Activated CD4-positive, CD25-positive, alpha-beta regulatory T cell treated with anti-CD3 and anti-CD28 coated beads, Interleukin-2, amount 50 U/mL, for 16 hours (primary cell): ENCODE data around the gene KCNT2.
"Not testable (repeated sequence)": the region's sequence is repeated elsewhere in the genome, so short reads cannot be mapped to it uniquely, and the experiment has no call there.

ENCODE experiments used
- DNase-seq: peaks from one replicate; pipeline ENCODE4 v3.0.0-alpha.2; 2020; ENCODE audit warnings: low read depth, low spot score

KCNT2 gene

GRCh38 chr1:196590959-196591358 lies 17.3 kb downstream of the KCNT2 start:
- no peak for DNase-seq

- DNase-seq, result no peak
Measured at GRCh38 chr1:196590012-196590708, 18.1 kb downstream of the KCNT2 start.

GRCh38 chr1:196584696-196585095 lies 23.5 kb downstream of the KCNT2 start:
- DNase-seq, result no peak

GRCh38 chr1:196577386-196577785 lies 30.9 kb downstream of the KCNT2 start:
- no peak for DNase-seq

- DNase-seq, result no peak
Measured at GRCh38 chr1:196573226-196573625, 35.0 kb downstream of the KCNT2 start.

DNA sequence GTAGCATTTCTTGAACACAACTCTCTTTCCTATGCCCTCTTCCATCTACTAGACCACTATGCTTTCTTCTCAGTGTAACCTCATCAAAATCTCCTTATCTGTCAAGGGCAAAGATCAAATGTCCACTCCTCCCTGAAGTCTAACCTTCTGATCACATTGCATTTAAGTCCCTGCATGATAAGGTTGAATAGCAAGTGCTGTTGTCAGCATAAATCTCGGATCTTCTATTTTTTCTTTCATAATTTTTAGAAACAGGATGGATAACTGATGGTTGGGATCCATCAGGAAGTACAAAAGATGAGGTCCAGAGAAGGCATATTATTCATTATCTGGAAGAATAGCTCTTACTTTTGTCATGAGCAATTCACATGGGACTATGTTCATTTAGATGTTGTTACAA lies 41.0 kb downstream of the KCNT2 start:
- DNase-seq, result no peak

DNA sequence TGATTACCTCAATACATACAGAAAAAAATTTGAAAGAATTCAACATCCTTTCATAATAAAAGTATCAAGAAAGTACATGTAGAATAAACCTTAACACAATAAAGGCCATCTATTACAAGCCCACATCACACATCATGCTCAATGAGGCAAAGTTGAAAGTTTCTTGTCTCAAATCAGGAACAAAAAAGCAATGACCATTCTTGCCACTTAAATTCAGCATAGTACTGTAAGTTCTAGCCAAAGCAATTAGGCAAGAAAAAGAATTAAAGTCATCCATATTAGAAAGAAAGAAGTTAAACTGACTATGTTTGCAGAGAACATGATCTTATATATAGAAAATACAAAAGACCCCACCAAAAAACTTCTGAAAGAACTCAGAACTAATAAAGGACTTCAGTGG lies 44.5 kb downstream of the KCNT2 start:
- DNase-seq, result no peak

DNA sequence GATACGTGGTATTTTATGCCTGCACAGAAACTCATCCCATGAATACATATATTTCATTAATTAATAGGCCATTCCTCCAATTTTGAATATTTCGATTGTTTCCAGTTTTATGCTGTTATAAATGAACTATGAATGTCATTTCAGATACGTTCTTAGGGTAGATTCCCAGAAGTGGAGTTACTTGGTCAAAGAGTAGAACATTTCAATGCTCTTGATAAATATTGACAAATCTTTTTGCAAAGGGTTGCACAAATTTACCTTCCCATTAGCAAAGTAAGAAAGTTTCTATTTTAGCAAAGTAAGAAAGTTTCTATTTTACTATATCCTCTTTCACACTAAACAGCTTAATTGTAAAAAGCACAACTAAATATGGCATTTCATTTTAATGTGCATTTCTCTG lies 48.9 kb downstream of the KCNT2 start:
- DNase-seq, result no peak

DNA sequence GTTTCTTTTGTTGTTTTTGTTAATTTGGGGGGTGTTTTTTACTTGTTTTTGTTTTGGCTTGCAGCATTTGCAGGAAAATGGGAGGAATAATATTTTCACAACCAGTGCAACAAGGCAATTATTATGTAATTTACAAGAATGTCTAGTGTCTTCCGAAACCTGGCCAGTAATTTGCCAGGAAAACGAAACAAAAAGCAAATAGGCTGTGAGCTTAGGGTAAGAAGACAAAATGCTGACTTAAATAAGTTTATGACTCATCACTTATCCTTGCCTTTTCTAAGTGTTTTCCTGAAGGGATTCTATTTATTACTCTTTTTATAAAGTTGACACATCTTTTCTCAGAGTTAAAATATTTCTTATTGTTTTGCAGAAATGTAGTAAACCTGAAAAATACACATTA lies 49.8 kb downstream of the KCNT2 start:
- no peak for DNase-seq

GRCh38 chr1:196557797-196558196 lies 50.4 kb downstream of the KCNT2 start:
- DNase-seq, result no peak

- DNase-seq, result no peak
Measured at GRCh38 chr1:196550731-196551130, 57.5 kb downstream of the KCNT2 start.

GRCh38 chr1:196546272-196547111 lies 61.7 kb downstream of the KCNT2 start:
- no peak for DNase-seq

DNA sequence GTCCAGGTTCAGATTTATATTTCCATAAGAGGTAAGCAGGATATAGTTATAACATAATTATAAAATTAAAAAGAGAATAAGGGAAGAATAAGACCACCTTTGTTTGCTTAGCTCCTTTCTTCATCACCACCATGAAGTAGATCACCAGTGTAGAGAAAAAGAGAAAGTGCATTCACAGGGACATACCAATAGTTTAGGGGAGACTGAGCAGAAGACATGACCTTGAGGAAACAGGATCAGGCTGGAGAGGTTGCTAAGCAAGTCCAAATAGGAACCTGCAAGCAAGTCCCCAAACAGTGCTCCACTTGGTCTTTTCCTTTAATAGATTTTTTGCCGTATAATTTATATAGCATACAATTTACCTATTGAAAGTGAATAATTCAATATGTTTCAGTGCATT lies 63.0 kb downstream of the KCNT2 start:
- no peak for DNase-seq

DNA sequence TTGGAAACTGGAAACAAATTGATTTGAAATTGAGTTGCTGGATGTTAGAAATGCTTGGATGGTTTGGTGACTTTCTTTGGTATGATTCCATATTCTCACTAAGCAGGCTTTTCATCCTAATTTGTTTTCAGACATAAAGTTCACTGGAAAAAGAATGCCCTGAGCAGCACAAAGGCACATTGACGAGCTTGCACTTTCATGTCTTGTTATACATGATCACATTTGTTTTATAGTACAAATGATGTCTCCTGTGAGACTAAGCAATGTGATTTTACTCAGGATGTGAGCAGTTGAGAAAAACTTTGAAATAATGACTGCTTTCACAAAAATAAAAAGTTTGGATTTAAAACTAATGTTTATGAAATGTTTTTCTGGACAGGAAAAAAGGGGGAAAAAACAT lies 63.6 kb downstream of the KCNT2 start:
- no peak for DNase-seq

GRCh38 chr1:196543833-196544232 lies 64.4 kb downstream of the KCNT2 start:
- no peak for DNase-seq

DNA sequence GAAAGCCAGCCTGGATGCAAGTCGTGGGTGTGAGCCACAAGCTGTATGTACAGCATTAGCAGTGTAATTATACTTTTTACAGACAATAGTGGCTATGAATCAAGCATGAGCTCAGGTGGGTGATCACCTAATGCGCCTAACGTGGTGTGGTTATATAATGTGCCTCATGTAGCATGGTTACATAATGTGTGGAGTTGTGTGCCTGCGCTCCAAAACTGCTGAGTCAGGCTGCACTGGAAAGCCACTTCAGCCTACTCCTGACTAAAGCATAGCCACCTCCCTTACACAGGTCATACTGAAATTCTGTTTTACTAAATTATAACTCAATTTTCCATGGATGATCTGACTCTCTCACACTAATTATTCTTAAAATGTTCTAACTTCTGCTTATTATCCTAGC lies 69.8 kb downstream of the KCNT2 start:
- DNase-seq, result no peak

DNA sequence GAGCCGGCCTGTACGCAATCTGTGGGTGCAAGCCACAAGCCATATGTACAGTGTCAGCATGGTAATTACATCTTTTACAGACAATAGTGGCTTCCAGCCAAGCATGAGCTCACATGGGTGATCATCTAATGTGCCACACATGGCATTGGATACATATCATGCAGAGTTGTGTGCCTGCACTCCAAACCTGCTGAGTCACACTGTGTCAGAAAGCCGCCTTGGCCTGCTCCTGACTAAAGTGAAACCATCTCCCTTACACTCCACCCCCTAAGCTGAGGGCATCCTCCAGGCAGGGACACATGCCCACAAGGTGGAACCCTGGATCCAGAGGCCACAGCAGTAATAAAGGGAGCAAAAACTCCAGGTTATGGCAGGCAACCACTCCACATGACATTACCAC lies 72.5 kb downstream of the KCNT2 start:
- DNase-seq, result no peak

- no peak for DNase-seq
Measured at GRCh38 chr1:196531737-196532524, 76.3 kb downstream of the KCNT2 start.

GRCh38 chr1:196527919-196528318 lies 80.3 kb downstream of the KCNT2 start:
- DNase-seq, result no peak

GRCh38 chr1:196522574-196523345 lies 85.5 kb downstream of the KCNT2 start:
- DNase-seq, result not testable (repeated sequence)

DNA sequence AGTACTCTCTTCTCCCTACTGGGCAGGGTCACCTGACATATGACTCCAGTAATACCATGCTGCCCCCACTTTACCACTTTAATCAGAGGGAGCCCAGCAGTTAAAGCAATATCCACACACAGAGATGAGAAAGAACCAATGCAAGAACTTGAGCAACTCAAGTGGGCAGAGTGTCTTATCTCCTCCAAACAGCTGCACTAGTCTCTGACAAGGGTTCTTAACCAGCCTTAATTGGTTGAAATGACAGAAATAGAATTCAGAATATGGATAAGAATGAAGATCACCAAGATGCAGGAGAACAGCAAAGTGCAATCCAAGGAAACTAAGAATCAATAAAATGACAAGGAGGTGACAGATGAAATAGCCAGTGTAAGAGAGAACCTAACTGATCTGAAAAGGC lies 91.0 kb downstream of the KCNT2 start:
- DNase-seq, result no peak

DNA sequence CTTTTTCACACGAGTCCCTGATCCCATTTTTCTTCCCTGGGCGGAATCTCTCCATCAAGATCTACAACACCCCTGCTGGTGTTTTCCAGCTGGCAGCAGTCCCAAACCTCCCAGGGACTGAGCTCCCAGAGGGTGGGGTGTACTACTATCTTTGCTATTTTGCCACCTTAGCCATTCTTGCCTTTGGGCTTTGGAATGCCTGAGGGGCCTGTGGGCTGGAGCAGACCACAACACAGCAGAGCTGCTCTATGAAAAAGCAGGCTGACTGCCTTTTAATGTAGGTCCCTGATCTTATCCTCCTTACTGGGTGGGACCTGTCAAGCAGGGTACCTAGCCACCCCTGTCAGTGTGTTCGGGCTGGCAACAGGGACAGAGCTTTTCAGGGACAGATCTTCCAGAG lies 91.9 kb downstream of the KCNT2 start:
- DNase-seq, result no peak
